ENCODE data around the gene PCDHGA1. TPM values are rescaled to one million over a fixed set of nuclear protein-coding genes. Genes with fewer than 3 reads are reported as not detected.

PCDHGA1 gene
- total and polyA plus RNA-seq, 9 of the 15 experiments (the other 6 are each of a cell fraction or from before 2014, with no cell fraction given) = 0.05 to 0.26 (median 0.18) TPM; not detected in 2

GRCh38 chr5:141419074-141419880 lies 89.0 kb downstream of the PCDHGA1 start:
- Histone ChIP-seq H3K4me2 (ENCODE audit: insufficient read depth, low read length) (no peak overlapping the region), H3K9me1 (ENCODE audit: control insufficient read depth, insufficient read depth, low read length) (no peaks in the 10 kb centered on the region), H3K9me3 (replicated peaks; ENCODE audit: control insufficient read depth, insufficient read depth, low read depth, low read length) (0 out of 2 replicates have a peak, but pooled peaks cover 1% of the 10 kb centered on the region), H3K4me1 (replicated peaks in 1 of 2; ENCODE audit: control insufficient read depth in 2 of 2, insufficient read depth in 2 of 2, low read length in 2 of 2) (peaks cover 0 to 30% of the 10 kb centered on the region in 2 experiments; a peak in 2 of 5 replicates), H3K27ac (ENCODE audit: extremely low read depth, low read depth, low read length) (no peak overlapping the region), H3K36me3 (ENCODE audit: control insufficient read depth, insufficient read depth, low read length) (no peaks in the 10 kb centered on the region), H3K9ac (ENCODE audit: insufficient read depth in 1 of 2, low read depth in 2 of 2, low read length in 2 of 2) (no peak overlapping the region), H3K79me2 (ENCODE audit: control insufficient read depth, insufficient read depth, low read length) (no peaks in the 10 kb centered on the region), H3K4me3 (no peak overlapping the region), H2AFZ (ENCODE audit: low read depth, low read length) (no peak overlapping the region), H4K20me1 (replicated peaks; ENCODE audit: control insufficient read depth, insufficient read depth, low read length) (no peaks in the 10 kb centered on the region), H3K27me3 (ENCODE audit: control insufficient read depth in 2 of 2, insufficient read depth in 2 of 2, low read length in 2 of 2) (peaks cover 3 to 45% of the 10 kb centered on the region in 2 experiments; a peak in 3 of 5 replicates)
- CTCF ChIA-PET (ENCODE audit: low intra/inter-chr PET ratio) = interaction anchor here (2.0 kb wide), 1 partner anchor 105 kb away, joined by 6 read pairs; no protein-coding TSS in a partner anchor
- ATAC-seq (no peak), FAIRE-seq (no peak), DNase-seq (ENCODE audit: extremely low read depth in 1 of 4, low spot score in 3 of 4) (no peak)
- intact Hi-C loops (cut with micrococcal nuclease) (no loop called here), in situ Hi-C loops (cut with MboI) (no loop called here)
- 49% methylated on average over 52 of the region's 74 CpGs for WGBS (ENCODE audit: insufficient coverage, low coverage, missing lambda C conversion rate)
- no TSS peak for BruUV-seq (replicated peaks)
- POLR2A ChIA-PET = no interaction called here
- TF ChIP-seq SFPQ (IDR thresholded peaks at IDR 0.05; ENCODE audit: low read depth, low read length) = no peak
- TF ChIP-seq HLTF (IDR thresholded peaks at IDR 0.05) = no peak
- no peak for TF ChIP-seq TAF9B (IDR thresholded peaks at IDR 0.05; ENCODE audit: partially characterized antibody)
- TF ChIP-seq CSDE1 (IDR thresholded peaks at IDR 0.05) = no peak
- TF ChIP-seq ZNF668 (CRISPR knock-in tag; IDR thresholded peaks at IDR 0.05) = no peak
- TF ChIP-seq EP300 (IDR thresholded peaks at IDR 0.05; ENCODE audit: low read length) = no peak
- TF ChIP-seq CXXC5 (CRISPR knock-in tag; IDR thresholded peaks at IDR 0.05) = no peak
- no peak for TF ChIP-seq ZNF644 (tag; IDR thresholded peaks at IDR 0.05; ENCODE audit: low read depth)
- TF ChIP-seq WHSC1 (IDR thresholded peaks at IDR 0.05; ENCODE audit: low read length) = no peak
- TF ChIP-seq CBFB (CRISPR knock-in tag; IDR thresholded peaks at IDR 0.05) = no peak
- no peak for TF ChIP-seq GABPB2 (CRISPR knock-in tag; conservative IDR thresholded peaks at IDR 0.05)
- no peak for TF ChIP-seq SETDB1 (IDR thresholded peaks at IDR 0.05; ENCODE audit: low read length)
- TF ChIP-seq ZBTB33 (CRISPR knock-in tag; IDR thresholded peaks at IDR 0.05) = 0 out of 2 replicates have a peak, but pooled peaks have one; percentile 8
- TF ChIP-seq, protein P1, sequence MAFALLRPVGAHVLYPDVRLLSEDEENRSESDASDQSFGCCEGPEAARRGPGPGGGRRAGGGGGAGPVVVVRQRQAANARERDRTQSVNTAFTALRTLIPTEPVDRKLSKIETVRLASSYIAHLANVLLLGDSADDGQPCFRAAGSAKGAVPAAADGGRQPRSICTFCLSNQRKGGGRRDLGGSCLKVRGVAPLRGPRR (CRISPR knock-in tag; IDR thresholded peaks at IDR 0.05) = no peak
- TF ChIP-seq ZNF184 (CRISPR knock-in tag; IDR thresholded peaks at IDR 0.05) = 0 out of 2 replicates have a peak, but pooled peaks have one; percentile 11
- TF ChIP-seq, protein P2, sequence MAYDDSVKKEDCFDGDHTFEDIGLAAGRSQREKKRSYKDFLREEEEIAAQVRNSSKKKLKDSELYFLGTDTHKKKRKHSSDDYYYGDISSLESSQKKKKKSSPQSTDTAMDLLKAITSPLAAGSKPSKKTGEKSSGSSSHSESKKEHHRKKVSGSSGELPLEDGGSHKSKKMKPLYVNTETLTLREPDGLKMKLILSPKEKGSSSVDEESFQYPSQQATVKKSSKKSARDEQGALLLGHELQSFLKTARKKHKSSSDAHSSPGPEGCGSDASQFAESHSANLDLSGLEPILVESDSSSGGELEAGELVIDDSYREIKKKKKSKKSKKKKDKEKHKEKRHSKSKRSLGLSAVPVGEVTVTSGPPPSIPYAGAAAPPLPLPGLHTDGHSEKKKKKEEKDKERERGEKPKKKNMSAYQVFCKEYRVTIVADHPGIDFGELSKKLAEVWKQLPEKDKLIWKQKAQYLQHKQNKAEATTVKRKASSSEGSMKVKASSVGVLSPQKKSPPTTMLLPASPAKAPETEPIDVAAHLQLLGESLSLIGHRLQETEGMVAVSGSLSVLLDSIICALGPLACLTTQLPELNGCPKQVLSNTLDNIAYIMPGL (CRISPR knock-in tag; IDR thresholded peaks at IDR 0.05) = no peak
- TF ChIP-seq NUFIP1 (IDR thresholded peaks at IDR 0.05; ENCODE audit: partially characterized antibody) = no peak

Measured in K562 (cell line).